RWPE1 (cell line): Measurements from ENCODE around the gene FHIP1A.

Experiments used
- CTCF ChIA-PET: fragments of 350-600 bp; sonication (Branson Sonifier 250); formaldehyde crosslinking; extraction: SDS; loops from one replicate; lab custom pipeline; 2021; lab: Yijun Ruan, JAX
- POLR2A ChIA-PET: fragments of 400-600 bp; formaldehyde crosslinking; extraction: SDS; loops from one replicate; lab custom pipeline; 2020; ENCODE audit warnings: antibody characterized with exemption; ENCODE audit not compliant: low non-redundant PET; lab: Yijun Ruan, JAX
- DNase-seq: peaks from one replicate; pipeline ENCODE4 v3.0.0; 2012; ENCODE audit warnings: low spot score
- H3K27ac ChIP-seq: fragments of 450-650 bp; 2 replicates; pipeline ENCODE4 v1.5.1; 2017
- TF ChIP-seq, protein P1 (sequence below): fragments of 450-650 bp; conservative IDR thresholded peaks from 2 replicates; pipeline ENCODE4 v1.5.1; 2017; ENCODE audit warnings: low read depth, mild to moderate bottlenecking

FHIP1A gene

DNA sequence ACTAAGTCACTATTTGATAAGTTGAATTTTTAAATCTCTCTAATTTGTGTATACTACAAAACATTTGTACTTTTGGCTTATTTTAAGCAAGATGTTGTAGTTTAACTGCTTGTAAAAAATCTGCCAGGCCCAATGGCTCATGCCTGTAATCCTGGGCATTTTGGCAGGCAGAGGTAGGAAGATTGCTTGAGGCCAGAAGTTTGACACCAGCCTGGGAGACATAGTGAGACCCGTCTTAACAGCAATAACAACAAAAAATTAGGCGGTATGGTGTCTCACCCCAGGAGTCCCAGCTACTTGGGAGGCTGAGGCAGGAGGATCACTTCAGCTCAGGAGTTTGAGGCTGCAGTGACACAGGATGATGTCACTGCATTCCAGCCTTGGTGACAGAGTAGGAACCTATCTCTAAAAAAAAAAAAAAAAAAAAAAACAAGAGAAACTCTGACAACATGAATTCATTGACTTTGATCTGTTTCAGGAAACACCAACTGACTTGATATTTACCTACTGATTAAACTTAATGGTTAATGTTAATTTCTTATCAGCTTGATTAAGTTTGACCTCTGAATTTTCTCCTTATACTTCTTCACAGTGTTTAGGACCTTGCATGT, 8.9 kb downstream of the FHIP1A start:
- DNase-seq: no peak
- TF ChIP-seq, protein P1, sequence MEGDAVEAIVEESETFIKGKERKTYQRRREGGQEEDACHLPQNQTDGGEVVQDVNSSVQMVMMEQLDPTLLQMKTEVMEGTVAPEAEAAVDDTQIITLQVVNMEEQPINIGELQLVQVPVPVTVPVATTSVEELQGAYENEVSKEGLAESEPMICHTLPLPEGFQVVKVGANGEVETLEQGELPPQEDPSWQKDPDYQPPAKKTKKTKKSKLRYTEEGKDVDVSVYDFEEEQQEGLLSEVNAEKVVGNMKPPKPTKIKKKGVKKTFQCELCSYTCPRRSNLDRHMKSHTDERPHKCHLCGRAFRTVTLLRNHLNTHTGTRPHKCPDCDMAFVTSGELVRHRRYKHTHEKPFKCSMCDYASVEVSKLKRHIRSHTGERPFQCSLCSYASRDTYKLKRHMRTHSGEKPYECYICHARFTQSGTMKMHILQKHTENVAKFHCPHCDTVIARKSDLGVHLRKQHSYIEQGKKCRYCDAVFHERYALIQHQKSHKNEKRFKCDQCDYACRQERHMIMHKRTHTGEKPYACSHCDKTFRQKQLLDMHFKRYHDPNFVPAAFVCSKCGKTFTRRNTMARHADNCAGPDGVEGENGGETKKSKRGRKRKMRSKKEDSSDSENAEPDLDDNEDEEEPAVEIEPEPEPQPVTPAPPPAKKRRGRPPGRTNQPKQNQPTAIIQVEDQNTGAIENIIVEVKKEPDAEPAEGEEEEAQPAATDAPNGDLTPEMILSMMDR: no peak
- ChIA-PET CTCF (no interaction called here), POLR2A (interaction anchor here (0.6 kb wide), 1 partner anchor 10 kb away, joined by 3 read pairs; no protein-coding TSS in a partner anchor)
- H3K27ac ChIP-seq: peak overlapping the region; percentile 92

DNA sequence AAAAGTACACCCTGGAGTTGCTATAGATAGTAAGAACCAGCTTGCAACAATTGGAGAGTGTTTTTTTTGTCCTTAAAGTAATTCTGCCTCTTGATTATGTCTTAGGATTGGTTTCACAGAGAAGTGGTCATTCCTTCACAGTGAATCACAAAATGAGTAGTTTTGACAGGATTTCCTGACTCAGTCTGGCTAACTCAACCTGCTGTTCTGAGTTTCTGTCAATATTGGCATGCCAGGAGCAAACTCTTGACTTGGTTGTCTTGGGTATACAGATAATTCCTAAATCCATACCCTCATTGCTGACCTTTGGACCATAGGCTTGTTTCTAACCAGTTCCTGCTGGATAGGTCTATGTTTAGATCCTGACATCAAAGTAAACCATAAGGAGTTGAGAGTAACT, 9.4 kb downstream of the FHIP1A start:
- CTCF ChIA-PET: no interaction called here
- POLR2A ChIA-PET: interaction anchor here (0.6 kb wide), 1 partner anchor 10 kb away, joined by 3 read pairs; no protein-coding TSS in a partner anchor
- peak; percentile 65 for DNase-seq
- H3K27ac ChIP-seq: peak overlapping the region; percentile 92; the same call in 1 of the 2 replicates
- TF ChIP-seq, protein P1: no peak

DNA sequence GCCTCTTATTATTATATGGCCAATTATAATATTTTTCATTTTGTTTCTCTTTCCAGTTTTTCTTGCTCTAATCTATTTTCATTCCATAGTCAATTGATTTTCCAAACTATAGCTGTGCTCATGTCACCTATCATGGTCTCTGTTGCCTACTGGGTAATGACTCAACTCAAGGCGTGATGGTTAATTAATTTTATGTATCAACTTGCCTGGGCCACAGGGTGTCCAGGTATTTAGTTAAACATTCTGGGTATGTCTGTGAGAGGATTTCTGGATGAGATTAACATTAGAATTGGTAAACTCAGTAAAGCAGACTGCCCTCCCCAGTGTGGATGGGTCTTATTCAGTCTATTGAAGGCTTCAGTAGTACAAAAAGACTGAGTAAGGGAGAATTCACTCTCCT, 9.9 kb downstream of the FHIP1A start:
- no peak overlapping the region for H3K27ac ChIP-seq
- no peak for DNase-seq
- TF ChIP-seq, protein P1: no peak
- ChIA-PET POLR2A (no interaction called here), CTCF (no interaction called here)

DNA sequence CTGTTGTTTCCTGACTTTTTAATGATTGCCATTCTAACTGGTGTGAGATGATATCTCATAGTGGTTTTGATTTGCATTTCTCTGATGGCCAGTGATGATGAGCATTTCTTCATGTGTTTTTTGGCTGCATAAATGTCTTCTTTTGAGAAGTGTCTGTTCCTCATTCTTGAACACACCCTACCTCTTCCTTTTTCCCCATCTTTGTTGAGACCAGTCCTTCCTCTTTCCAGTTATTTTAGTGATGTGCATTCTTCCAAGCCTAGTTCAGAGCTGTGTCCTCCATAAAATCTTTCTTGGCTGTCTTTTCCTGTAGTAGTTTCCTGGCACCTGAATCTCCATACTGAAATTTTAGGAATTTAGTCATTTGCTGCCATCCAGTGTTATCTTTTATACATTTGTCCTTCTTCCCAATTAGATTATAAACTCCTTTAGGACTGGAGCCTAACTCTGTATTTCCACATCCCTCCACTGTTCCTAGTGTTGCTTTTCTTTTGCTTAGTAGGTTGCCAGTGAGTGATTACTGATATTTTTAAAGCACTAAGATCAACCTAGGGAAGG, 11.4 kb downstream of the FHIP1A start:
- ChIA-PET POLR2A (no interaction called here), CTCF (no interaction called here)
- no peak for DNase-seq
- TF ChIP-seq, protein P1: no peak
- no peak overlapping the region for H3K27ac ChIP-seq

DNA sequence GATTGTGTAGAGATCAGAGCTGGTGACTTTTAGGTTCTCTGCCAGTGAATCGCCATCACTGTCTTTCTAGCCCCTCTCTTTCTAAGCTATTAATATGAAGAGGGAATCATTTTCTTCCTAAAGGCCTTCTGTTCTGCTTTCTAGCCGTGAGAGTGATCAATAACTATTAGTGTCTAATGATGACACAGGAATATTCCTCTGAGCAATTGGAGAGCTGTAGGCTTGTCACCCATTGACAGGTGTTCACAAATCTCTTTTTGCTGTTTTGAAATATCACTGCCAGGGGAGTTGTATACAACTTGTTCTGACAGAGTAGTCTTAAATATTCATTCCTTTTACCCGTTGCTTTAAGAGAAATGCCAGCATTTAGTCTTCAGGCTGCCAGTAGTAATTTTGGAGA, 13.9 kb downstream of the FHIP1A start:
- no peak overlapping the region for H3K27ac ChIP-seq
- TF ChIP-seq, protein P1: no peak
- POLR2A ChIA-PET: no interaction called here
- CTCF ChIA-PET: no interaction called here
- DNase-seq: no peak

DNA sequence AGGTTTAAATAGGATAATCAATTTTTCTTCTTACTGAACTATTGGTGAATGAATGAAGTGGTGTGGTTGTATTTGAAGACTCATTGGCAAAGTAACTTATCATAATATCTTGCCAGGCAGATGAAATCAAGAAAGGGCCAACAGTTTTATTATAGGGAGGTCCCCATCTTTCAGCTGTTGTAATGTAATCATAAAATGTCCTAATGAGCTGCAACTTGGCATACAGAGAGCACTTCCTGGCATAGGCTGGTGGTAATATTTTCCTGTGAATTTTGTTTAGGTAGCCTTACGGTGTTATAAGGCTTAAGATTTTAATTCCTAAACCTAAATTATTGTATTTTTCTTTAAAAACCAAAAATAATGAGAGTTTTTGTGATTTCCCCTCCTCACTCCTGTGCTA, 17.5 kb downstream of the FHIP1A start:
- TF ChIP-seq, protein P1: no peak
- ChIA-PET POLR2A (no interaction called here), CTCF (interaction anchor here (0.5 kb wide), 1 partner anchor 98 kb away, joined by 4 read pairs; no protein-coding TSS in a partner anchor)
- DNase-seq: no peak
- H3K27ac ChIP-seq: no peak overlapping the region
